ENCODE data around the gene LPCAT3. TPM values are rescaled to one million over a fixed set of nuclear protein-coding genes. Genes with fewer than 3 reads are reported as not detected.

LPCAT3 gene
- polyA plus RNA-seq, 2 of the 4 experiments (the other 2 are of a cell fraction), result 42.8 to 53.4 TPM

DNA sequence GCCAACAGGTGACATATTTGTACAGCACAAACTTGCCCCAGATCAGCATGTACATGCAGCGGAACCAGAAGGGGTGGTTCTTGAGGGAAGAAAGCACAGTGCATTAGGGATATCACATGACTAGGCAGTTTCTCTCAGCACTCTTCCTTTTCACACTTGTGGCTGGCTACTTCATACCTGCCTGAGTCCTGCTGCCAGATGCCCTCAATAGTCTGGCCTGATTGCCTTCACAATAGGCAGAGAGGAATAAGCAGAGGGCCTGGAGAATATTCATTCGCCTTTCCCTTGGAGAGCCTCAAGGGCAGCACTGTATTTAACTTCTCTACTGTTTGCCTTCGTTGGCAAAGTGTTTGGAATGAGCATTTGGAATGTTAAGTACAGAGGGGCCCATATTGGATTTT is 39.7 kb downstream of the LPCAT3 start:
- TF ChIP-seq ZSCAN20 (CRISPR knock-in tag; IDR thresholded peaks at IDR 0.05) (no peak), RAD21 (conservative IDR thresholded peaks at IDR 0.05 in 1 of 2, IDR thresholded peaks at IDR 0.05 in 1 of 2) (no peak), MAFK (IDR thresholded peaks at IDR 0.05; ENCODE audit: partially characterized antibody) (peak; percentile 38), CEBPB (IDR thresholded peaks at IDR 0.05) (no peak), GATA3 (IDR thresholded peaks at IDR 0.05; ENCODE audit: borderline replicate concordance) (no peak), ZC3H11A (IDR thresholded peaks at IDR 0.05) (no peak), FOSL2 (IDR thresholded peaks at IDR 0.05) (no peak), FOSL2 (CRISPR knock-in tag; IDR thresholded peaks at IDR 0.05) (no peak), MAZ (IDR thresholded peaks at IDR 0.05; ENCODE audit: borderline replicate concordance, low read depth, low read length) (no peak)
- TF ChIP-seq, protein P1, sequence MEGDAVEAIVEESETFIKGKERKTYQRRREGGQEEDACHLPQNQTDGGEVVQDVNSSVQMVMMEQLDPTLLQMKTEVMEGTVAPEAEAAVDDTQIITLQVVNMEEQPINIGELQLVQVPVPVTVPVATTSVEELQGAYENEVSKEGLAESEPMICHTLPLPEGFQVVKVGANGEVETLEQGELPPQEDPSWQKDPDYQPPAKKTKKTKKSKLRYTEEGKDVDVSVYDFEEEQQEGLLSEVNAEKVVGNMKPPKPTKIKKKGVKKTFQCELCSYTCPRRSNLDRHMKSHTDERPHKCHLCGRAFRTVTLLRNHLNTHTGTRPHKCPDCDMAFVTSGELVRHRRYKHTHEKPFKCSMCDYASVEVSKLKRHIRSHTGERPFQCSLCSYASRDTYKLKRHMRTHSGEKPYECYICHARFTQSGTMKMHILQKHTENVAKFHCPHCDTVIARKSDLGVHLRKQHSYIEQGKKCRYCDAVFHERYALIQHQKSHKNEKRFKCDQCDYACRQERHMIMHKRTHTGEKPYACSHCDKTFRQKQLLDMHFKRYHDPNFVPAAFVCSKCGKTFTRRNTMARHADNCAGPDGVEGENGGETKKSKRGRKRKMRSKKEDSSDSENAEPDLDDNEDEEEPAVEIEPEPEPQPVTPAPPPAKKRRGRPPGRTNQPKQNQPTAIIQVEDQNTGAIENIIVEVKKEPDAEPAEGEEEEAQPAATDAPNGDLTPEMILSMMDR (IDR thresholded peaks at IDR 0.05), result no peak
- ChIA-PET CTCF (interaction anchor here (1.1 to 4.9 kb wide), 5 partner anchors 9 to 47 kb away, joined by 3 to 24 read pairs (median 4); partner anchors contain the start of genes C12orf57 and RNU7-1), POLR2A (interaction anchor here (1.6 to 2.1 kb wide), 2 partner anchors 17 to 34 kb away, joined by 5 to 7 read pairs; no protein-coding TSS in a partner anchor)
- H3K9me3 ChIP-seq, result no peaks in the 10 kb centered on the region
- FAIRE-seq (no peak), DNase-seq (ENCODE audit: low read depth in 1 of 2, low spot score in 1 of 2) (no peak), ATAC-seq (peak in 1 of 2 experiments; percentile 35; a peak in 2 of 6 replicates)
- WGBS (ENCODE audit: missing lambda C conversion rate), result 89% methylated on average over 3 of the region's 3 CpGs
- no peak overlapping the region for H3K4me2 ChIP-seq
- no peaks in the 10 kb centered on the region for H3K4me1 ChIP-seq
- H3K27ac ChIP-seq, result peak overlapping the region in 1 of 2 experiments; percentile 7; a peak in 1 of 6 replicates
- no peak overlapping the region for H3K4me3 ChIP-seq

DNA sequence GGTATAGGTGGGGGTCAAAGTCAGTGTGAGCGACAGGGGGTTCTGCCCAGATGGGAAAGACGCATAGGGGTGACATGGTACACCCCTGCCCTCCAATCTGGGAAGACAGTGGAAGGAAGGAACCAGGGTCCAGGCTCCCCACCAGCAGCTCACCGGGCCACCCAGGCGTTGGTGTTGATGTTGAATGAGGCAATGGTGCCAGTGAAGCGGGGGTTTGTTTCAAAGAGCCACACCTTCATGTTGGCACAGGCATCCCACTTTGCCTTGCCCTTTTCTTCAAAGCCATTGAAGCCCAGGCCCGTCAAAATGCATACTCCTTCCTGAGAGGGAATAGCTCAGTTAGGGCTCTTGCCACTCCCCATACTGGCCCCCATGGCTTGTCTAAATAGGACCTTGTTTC is 40.1 kb downstream of the LPCAT3 start:
- DNase-seq (ENCODE audit: low read depth in 1 of 2, low spot score in 1 of 2), result no peak
- no peaks in the 10 kb centered on the region for H3K4me1 ChIP-seq
- FAIRE-seq, result no peak
- no peaks in the 10 kb centered on the region for H3K9me3 ChIP-seq
- CTCF ChIA-PET, result interaction anchor here (0.6 to 4.9 kb wide), 9 partner anchors 10 to 363 kb away, joined by 3 to 24 read pairs (median 3); partner anchors contain the start of genes C12orf57 and RNU7-1
- POLR2A ChIA-PET, result interaction anchor here (1.1 to 2.1 kb wide), 3 partner anchors 17 to 98 kb away, joined by 3 to 7 read pairs (median 5); no protein-coding TSS in a partner anchor
- H3K27ac ChIP-seq, result peak overlapping the region in 1 of 2 experiments; percentile 7; a peak in 1 of 6 replicates
- no peak overlapping the region for H3K4me3 ChIP-seq
- WGBS (ENCODE audit: missing lambda C conversion rate), result 90% methylated on average over 6 of the region's 6 CpGs
- ATAC-seq, result no peak
- no peak overlapping the region for H3K4me2 ChIP-seq
- TF ChIP-seq SREBF2 (IDR thresholded peaks at IDR 0.05) (no peak), CEBPB (IDR thresholded peaks at IDR 0.05) (no peak), EP300 (IDR thresholded peaks at IDR 0.05) (no peak), JUNB (IDR thresholded peaks at IDR 0.05) (no peak), POLR2A (IDR thresholded peaks at IDR 0.05; ENCODE audit: low read length) (no peak), JUN (IDR thresholded peaks at IDR 0.05) (no peak), RNF2 (IDR thresholded peaks at IDR 0.05; ENCODE audit: borderline replicate concordance, low read depth) (no peak)

DNA sequence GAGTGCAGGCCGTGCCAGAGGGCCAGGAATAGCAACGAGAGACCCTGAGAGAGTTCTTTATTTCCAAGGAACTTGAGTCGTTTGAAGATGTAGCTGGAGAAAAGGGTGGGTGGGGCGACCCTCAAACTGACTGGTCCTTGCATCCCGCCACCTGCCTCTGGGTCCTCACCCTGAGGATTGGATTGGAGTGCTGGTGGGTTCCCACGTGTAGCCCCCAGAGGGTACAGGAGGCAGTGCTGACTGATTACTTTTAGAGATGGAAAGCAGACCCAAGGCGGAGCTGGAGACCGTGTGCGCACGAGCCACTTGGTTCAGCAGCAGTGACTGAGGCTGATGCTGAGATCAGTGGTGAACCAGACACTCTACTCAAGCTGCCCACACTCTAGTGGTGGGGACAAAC is 40.6 kb downstream of the LPCAT3 start:
- CTCF ChIA-PET, result interaction anchor here (0.6 to 4.9 kb wide), 9 partner anchors 16 to 363 kb away, joined by 3 to 24 read pairs (median 3); partner anchors contain the start of genes C12orf57 and RNU7-1
- Histone ChIP-seq H3K4me1 (peaks cover 3% of the 10 kb centered on the region; the same call in 2 of the 3 replicates), H3K27ac (no peak overlapping the region), H3K9me3 (no peaks in the 10 kb centered on the region), H3K4me2 (no peak overlapping the region), H3K4me3 (no peak overlapping the region)
- WGBS (ENCODE audit: missing lambda C conversion rate), result 88% methylated on average over 10 of the region's 10 CpGs
- no peak for FAIRE-seq
- ATAC-seq, result 0 out of 6 replicates have a peak, but pooled peaks have one; percentile 3 to 12
- POLR2A ChIA-PET, result interaction anchor here (1.1 to 2.1 kb wide), 4 partner anchors 16 to 98 kb away, joined by 3 to 7 read pairs (median 4); partner anchors contain the start of gene LPCAT3
- DNase-seq (ENCODE audit: low read depth in 1 of 2, low spot score in 1 of 2), result no peak
- TF ChIP-seq RCOR1 (IDR thresholded peaks at IDR 0.05; ENCODE audit: low read depth, low read length) (no peak), RAD21 (conservative IDR thresholded peaks at IDR 0.05 in 1 of 2, IDR thresholded peaks at IDR 0.05 in 1 of 2) (no peak), SMC3 (IDR thresholded peaks at IDR 0.05) (no peak), JUN (IDR thresholded peaks at IDR 0.05) (no peak), HOXB5 (CRISPR knock-in tag; IDR thresholded peaks at IDR 0.05) (no peak), EHF (CRISPR knock-in tag; IDR thresholded peaks at IDR 0.05) (no peak), KDM1A (IDR thresholded peaks at IDR 0.05; ENCODE audit: low read depth) (no peak), ZFP36 (IDR thresholded peaks at IDR 0.05; ENCODE audit: borderline replicate concordance, partially characterized antibody) (no peak), ESRRA (IDR thresholded peaks at IDR 0.05; ENCODE audit: borderline replicate concordance, low read length) (no peak), ZNF302 (CRISPR knock-in tag; IDR thresholded peaks at IDR 0.05) (no peak), SREBF2 (IDR thresholded peaks at IDR 0.05) (no peak)
- TF ChIP-seq, protein P2, sequence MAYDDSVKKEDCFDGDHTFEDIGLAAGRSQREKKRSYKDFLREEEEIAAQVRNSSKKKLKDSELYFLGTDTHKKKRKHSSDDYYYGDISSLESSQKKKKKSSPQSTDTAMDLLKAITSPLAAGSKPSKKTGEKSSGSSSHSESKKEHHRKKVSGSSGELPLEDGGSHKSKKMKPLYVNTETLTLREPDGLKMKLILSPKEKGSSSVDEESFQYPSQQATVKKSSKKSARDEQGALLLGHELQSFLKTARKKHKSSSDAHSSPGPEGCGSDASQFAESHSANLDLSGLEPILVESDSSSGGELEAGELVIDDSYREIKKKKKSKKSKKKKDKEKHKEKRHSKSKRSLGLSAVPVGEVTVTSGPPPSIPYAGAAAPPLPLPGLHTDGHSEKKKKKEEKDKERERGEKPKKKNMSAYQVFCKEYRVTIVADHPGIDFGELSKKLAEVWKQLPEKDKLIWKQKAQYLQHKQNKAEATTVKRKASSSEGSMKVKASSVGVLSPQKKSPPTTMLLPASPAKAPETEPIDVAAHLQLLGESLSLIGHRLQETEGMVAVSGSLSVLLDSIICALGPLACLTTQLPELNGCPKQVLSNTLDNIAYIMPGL (CRISPR knock-in tag; IDR thresholded peaks at IDR 0.05; ENCODE audit: borderline replicate concordance), result no peak
- TF ChIP-seq, protein P3, sequence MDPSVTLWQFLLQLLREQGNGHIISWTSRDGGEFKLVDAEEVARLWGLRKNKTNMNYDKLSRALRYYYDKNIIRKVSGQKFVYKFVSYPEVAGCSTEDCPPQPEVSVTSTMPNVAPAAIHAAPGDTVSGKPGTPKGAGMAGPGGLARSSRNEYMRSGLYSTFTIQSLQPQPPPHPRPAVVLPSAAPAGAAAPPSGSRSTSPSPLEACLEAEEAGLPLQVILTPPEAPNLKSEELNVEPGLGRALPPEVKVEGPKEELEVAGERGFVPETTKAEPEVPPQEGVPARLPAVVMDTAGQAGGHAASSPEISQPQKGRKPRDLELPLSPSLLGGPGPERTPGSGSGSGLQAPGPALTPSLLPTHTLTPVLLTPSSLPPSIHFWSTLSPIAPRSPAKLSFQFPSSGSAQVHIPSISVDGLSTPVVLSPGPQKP (IDR thresholded peaks at IDR 0.05; ENCODE audit: low read depth, low read length), result no peak
- TF ChIP-seq, protein P4, sequence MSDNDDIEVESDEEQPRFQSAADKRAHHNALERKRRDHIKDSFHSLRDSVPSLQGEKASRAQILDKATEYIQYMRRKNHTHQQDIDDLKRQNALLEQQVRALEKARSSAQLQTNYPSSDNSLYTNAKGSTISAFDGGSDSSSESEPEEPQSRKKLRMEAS (IDR thresholded peaks at IDR 0.05), result no peak
- TF ChIP-seq, protein P5, sequence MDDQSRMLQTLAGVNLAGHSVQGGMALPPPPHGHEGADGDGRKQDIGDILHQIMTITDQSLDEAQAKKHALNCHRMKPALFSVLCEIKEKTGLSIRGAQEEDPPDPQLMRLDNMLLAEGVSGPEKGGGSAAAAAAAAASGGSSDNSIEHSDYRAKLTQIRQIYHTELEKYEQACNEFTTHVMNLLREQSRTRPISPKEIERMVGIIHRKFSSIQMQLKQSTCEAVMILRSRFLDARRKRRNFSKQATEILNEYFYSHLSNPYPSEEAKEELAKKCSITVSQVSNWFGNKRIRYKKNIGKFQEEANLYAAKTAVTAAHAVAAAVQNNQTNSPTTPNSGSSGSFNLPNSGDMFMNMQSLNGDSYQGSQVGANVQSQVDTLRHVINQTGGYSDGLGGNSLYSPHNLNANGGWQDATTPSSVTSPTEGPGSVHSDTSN (IDR thresholded peaks at IDR 0.05), result no peak
